Kidney epithelial cell (primary cell): ENCODE results near the gene IGSF9B. TPM values are rescaled to one million over a fixed set of nuclear protein-coding genes. Genes with fewer than 3 reads are reported as not detected.

ENCODE experiments used
- DNase-seq: peaks from one replicate; pipeline ENCODE4 v3.0.0-alpha.2; 2010; ENCODE audit warnings: low read depth
- H3K27me3 ChIP-seq: 2 replicates; pipeline ENCODE4 v1.6.0; 2011; ENCODE audit warnings: low read length; ENCODE audit not compliant: control insufficient read depth, insufficient read depth
- H3K36me3 ChIP-seq: 2 replicates; pipeline ENCODE4 v1.5.1; 2011; ENCODE audit warnings: low read length; ENCODE audit not compliant: control insufficient read depth, insufficient read depth
- H3K4me3 ChIP-seq: 2 replicates; pipeline ENCODE4 v1.5.1; 2011; ENCODE audit warnings: low read depth, mild to moderate bottlenecking, control low read depth, low read length
- CTCF ChIP-seq: IDR thresholded peaks from 2 replicates; pipeline ENCODE4 v1.5.1; 2011; ENCODE audit warnings: mild to moderate bottlenecking, moderate library complexity, low read length, control low read depth, inconsistent platforms; ENCODE audit not compliant: insufficient read depth, poor library complexity, severe bottlenecking
- total RNA-seq: library from RNA; depleted of rRNA; stranded (reverse); fragments of >200 nt; gene quantifications from 2 replicates; pipeline ENCODE4 v1.2.3, GENCODE V29; 2015

Gene IGSF9B
- total RNA-seq, 1 donor from 2014 or later, result 5.9 TPM

GRCh38 chr11:134001596-134001995 lies 44.8 kb upstream of the IGSF9B start:
- no peak overlapping the region for H3K4me3 ChIP-seq
- no peak for TF ChIP-seq CTCF
- no peaks in the 10 kb centered on the region for H3K36me3 ChIP-seq
- no peaks in the 10 kb centered on the region for H3K27me3 ChIP-seq
- no peak for DNase-seq

GRCh38 chr11:134001088-134001487 lies 44.3 kb upstream of the IGSF9B start:
- no peak for DNase-seq
- H3K27me3 ChIP-seq, result no peaks in the 10 kb centered on the region
- H3K36me3 ChIP-seq, result no peaks in the 10 kb centered on the region
- TF ChIP-seq CTCF, result no peak
- H3K4me3 ChIP-seq, result no peak overlapping the region

- H3K36me3 ChIP-seq, result no peaks in the 10 kb centered on the region
- no peak for TF ChIP-seq CTCF
- no peak for DNase-seq
- no peak overlapping the region for H3K4me3 ChIP-seq
- H3K27me3 ChIP-seq, result no peaks in the 10 kb centered on the region
These were observed 42.6 kb upstream of the IGSF9B start for GRCh38 chr11:133999355-133999754.

GRCh38 chr11:133997554-133997953 lies 40.8 kb upstream of the IGSF9B start:
- DNase-seq, result no peak
- no peak for TF ChIP-seq CTCF
- Histone ChIP-seq H3K27me3 (no peaks in the 10 kb centered on the region), H3K36me3 (no peaks in the 10 kb centered on the region), H3K4me3 (no peak overlapping the region)

GRCh38 chr11:133996671-133997070 lies 39.9 kb upstream of the IGSF9B start:
- no peaks in the 10 kb centered on the region for H3K27me3 ChIP-seq
- no peak for DNase-seq
- H3K36me3 ChIP-seq, result no peaks in the 10 kb centered on the region
- TF ChIP-seq CTCF, result no peak
- no peak overlapping the region for H3K4me3 ChIP-seq

- Histone ChIP-seq H3K36me3 (no peaks in the 10 kb centered on the region), H3K27me3 (no peaks in the 10 kb centered on the region), H3K4me3 (no peak overlapping the region)
- TF ChIP-seq CTCF, result no peak
- no peak for DNase-seq
These were observed 38.3 kb upstream of the IGSF9B start for GRCh38 chr11:133995066-133995465.
